SK-N-SH (cell line): Measurements from ENCODE around the gene MDM1. TPM values are rescaled to one million over a fixed set of nuclear protein-coding genes. Genes with fewer than 3 reads are reported as not detected.
A peak's percentile ranks its signal among the peaks of the same experiment; 100 is the strongest.

Experiments
- CTCF ChIA-PET: fragments of 300-600, 350-600 bp; formaldehyde crosslinking; extraction: SDS; loops from one replicate; lab custom pipeline; 2021; lab: Yijun Ruan, JAX
- POLR2A ChIA-PET: fragments of 350-600 bp; sonication (Branson Sonifier 250); formaldehyde crosslinking; extraction: SDS; loops from one replicate; lab custom pipeline; 2020; ENCODE audit warnings: antibody characterized with exemption, inconsistent platforms; lab: Yijun Ruan, JAX
- DNase-seq: peaks from one replicate; pipeline ENCODE4 v3.0.0; 2012
- H2AFZ ChIP-seq: fragments of 200-600 bp; sonication (generic); 2 replicates; pipeline ENCODE4 v1.8.1; 2016; ENCODE audit warnings: antibody characterized with exemption, mild to moderate bottlenecking, low read depth
- H3F3A ChIP-seq: fragments of 200-600 bp; sonication (generic); replicated peaks from 2 replicates; pipeline ENCODE3; 2016; ENCODE audit warnings: antibody characterized with exemption, mild to moderate bottlenecking; ENCODE audit not compliant: insufficient read depth
- H3K27ac ChIP-seq, 2 experiments: fragments of 200-500 bp in 1 of 2; fragments of 200-600 bp in 1 of 2; sonication (Bioruptor generic) in 1 of 2; sonication (generic), shearing (Covaris generic) in 1 of 2; 2 replicates each; pipeline versions ENCODE4 v1.5.1 to v1.6.1; 2014 to 2016; ENCODE audit warnings: low read depth in 2 of 2, inconsistent platforms in 1 of 2, low read length in 1 of 2, mild to moderate bottlenecking in 1 of 2, mixed read lengths in 1 of 2
- H3K27me3 ChIP-seq: fragments of 200-600 bp; sonication (generic), shearing (Covaris generic); 2 replicates; pipeline ENCODE4 v1.6.1; 2016; ENCODE audit warnings: mixed run types; ENCODE audit not compliant: insufficient read depth
- H3K36me3 ChIP-seq, 2 experiments: fragments of 200-500 bp in 1 of 2; fragments of 200-600 bp in 1 of 2; sonication (Bioruptor generic) in 1 of 2; sonication (generic) in 1 of 2; replicated peaks in 1 of 2; 2 replicates each; pipeline versions ENCODE3 to v1.5.1; 2014 to 2016; ENCODE audit warnings: low read length in 1 of 2, mild to moderate bottlenecking in 1 of 2; ENCODE audit not compliant: insufficient read depth in 2 of 2, control insufficient read depth in 1 of 2
- H3K4me1 ChIP-seq, 2 experiments: fragments of 200-500 bp in 1 of 2; fragments of 200-600 bp in 1 of 2; sonication (Bioruptor generic) in 1 of 2; sonication (generic), shearing (Covaris generic) in 1 of 2; 2 replicates each; pipeline versions ENCODE4 v1.5.1 to v1.6.1; 2014 to 2016; ENCODE audit warnings: low read depth in 1 of 2, low read length in 1 of 2, mixed run types in 1 of 2; ENCODE audit not compliant: insufficient read depth in 2 of 2, control insufficient read depth in 1 of 2
- H3K4me2 ChIP-seq: fragments of 200-600 bp; sonication (generic), shearing (Covaris generic); 2 replicates; pipeline ENCODE4 v1.6.1; 2017; ENCODE audit warnings: mixed run types
- H3K4me3 ChIP-seq, 2 experiments: fragments of 200-500 bp in 1 of 2; fragments of 200-600 bp in 1 of 2; sonication (Bioruptor generic) in 1 of 2; sonication (generic), shearing (Covaris generic) in 1 of 2; 2 replicates each; pipeline versions ENCODE4 v1.5.1 to v1.8.1; 2014 to 2016; ENCODE audit warnings: low read depth in 2 of 2, inconsistent platforms in 1 of 2, low read length in 1 of 2, mild to moderate bottlenecking in 1 of 2, mixed read lengths in 1 of 2, moderate library complexity in 1 of 2
- H3K79me2 ChIP-seq: fragments of 200-600 bp; sonication (generic); 2 replicates; pipeline ENCODE4 v1.8.1; 2017; ENCODE audit warnings: mild to moderate bottlenecking; ENCODE audit not compliant: insufficient read depth
- H3K9ac ChIP-seq: fragments of 200-600 bp; sonication (generic); 2 replicates; pipeline ENCODE4 v1.6.1; 2017; ENCODE audit warnings: mixed run types
- H3K9me2 ChIP-seq: fragments of 200-600 bp; sonication (generic); 2 replicates; pipeline ENCODE4 v1.6.1; 2017; ENCODE audit warnings: mixed run types
- H3K9me3 ChIP-seq: fragments of 200-600 bp; sonication (generic); 2 replicates; pipeline ENCODE4 v1.6.1; 2017; ENCODE audit warnings: mixed run types, mild to moderate bottlenecking, moderate library complexity
- H4K20me1 ChIP-seq: fragments of 200-600 bp; sonication (generic); 2 replicates; pipeline ENCODE4 v1.6.1; 2017; ENCODE audit warnings: mild to moderate bottlenecking, mixed run types; ENCODE audit not compliant: insufficient read depth
- CHD2 ChIP-seq: fragments of 150-350 bp; IDR thresholded peaks from 2 replicates; pipeline ENCODE4 v1.6.1; 2018; ENCODE audit warnings: low read length; ENCODE audit not compliant: partially characterized antibody
- EP300 ChIP-seq, 2 experiments: IDR thresholded peaks; 2 replicates each; pipeline versions ENCODE4 v1.4.0 to v1.6.1; 2012; ENCODE audit warnings: borderline replicate concordance in 1 of 2, low read depth in 1 of 2, low read length in 1 of 2
- FOSL2 ChIP-seq: IDR thresholded peaks from 2 replicates; pipeline ENCODE4 v1.4.0; 2012; ENCODE audit warnings: low read depth, mild to moderate bottlenecking, moderate library complexity, borderline replicate concordance
- GABPA ChIP-seq: IDR thresholded peaks from 2 replicates; pipeline ENCODE4 v1.4.0; 2012; ENCODE audit warnings: low read depth, mild to moderate bottlenecking
- GATA2 ChIP-seq: sonication (generic); formaldehyde crosslinking; IDR thresholded peaks from 2 replicates; pipeline ENCODE4 v1.5.0; 2020; ENCODE audit warnings: mild to moderate bottlenecking, missing genetic modification reagents
- POLR2AphosphoS5 ChIP-seq: IDR thresholded peaks from 2 replicates; pipeline ENCODE4 v1.6.1; 2012; ENCODE audit warnings: low read depth, low read length
- RAD21 ChIP-seq: IDR thresholded peaks from 2 replicates; pipeline ENCODE4 v1.6.1; 2012; ENCODE audit warnings: mild to moderate bottlenecking, low read length
- RCOR1 ChIP-seq: fragments of 150-350 bp; IDR thresholded peaks from 2 replicates; pipeline ENCODE4 v1.6.1; 2017; ENCODE audit warnings: antibody characterized with exemption, low read length
- RFX5 ChIP-seq: IDR thresholded peaks from 2 replicates; pipeline ENCODE4 v1.6.1; 2012; ENCODE audit warnings: mild to moderate bottlenecking, improper control_type of control experiment, low read length
- RXRA ChIP-seq: IDR thresholded peaks from 2 replicates; pipeline ENCODE4 v1.4.0; 2012; ENCODE audit warnings: low read depth, mild to moderate bottlenecking, borderline replicate concordance
- TAF1 ChIP-seq: IDR thresholded peaks from 2 replicates; pipeline ENCODE4 v1.6.1; 2012; ENCODE audit warnings: low read depth, mild to moderate bottlenecking, low read length, moderate library complexity, borderline replicate concordance
- TEAD4 ChIP-seq: IDR thresholded peaks from 2 replicates; pipeline ENCODE4 v1.4.0; 2012; ENCODE audit warnings: mild to moderate bottlenecking, borderline replicate concordance; ENCODE audit not compliant: insufficient read depth
- YY1 ChIP-seq: IDR thresholded peaks from 2 replicates; pipeline ENCODE4 v1.4.0; 2012; ENCODE audit warnings: low read depth, mild to moderate bottlenecking
- WGBS: methylation state at CpG from one replicate; pipeline ENCODE4 v1.1.6; 2017; ENCODE audit warnings: low lambda C conversion rate; 5-methylcytosine and 5-hydroxymethylcytosine counted together
- polyA plus RNA-seq, 3 experiments: library from polyadenylated mRNA; depleted of rRNA; stranded (reverse); fragments of >200 nt; gene quantifications; 2 replicates each; pipeline ENCODE4 v1.2.3, GENCODE V29; 2012
- TF ChIP-seq, protein P1 (sequence below): IDR thresholded peaks from 2 replicates; pipeline ENCODE4 v1.4.0; 2012; ENCODE audit warnings: low read depth
- TF ChIP-seq, protein P2 (sequence below): fragments of 150-350 bp; IDR thresholded peaks from 2 replicates; pipeline ENCODE4 v1.6.1; 2016; ENCODE audit warnings: mild to moderate bottlenecking, low read depth, low read length
- TF ChIP-seq, protein P3 (sequence below): fragments of 150-350 bp; IDR thresholded peaks from 2 replicates; pipeline ENCODE4 v1.6.1; 2017; ENCODE audit warnings: antibody characterized with exemption, low read length, low read depth, borderline replicate concordance
- TF ChIP-seq, protein P4 (sequence below): IDR thresholded peaks from 2 replicates; pipeline ENCODE4 v1.4.0; 2012; ENCODE audit warnings: low read depth, borderline replicate concordance

The MDM1 gene
- polyA plus RNA-seq, 1 of the 3 experiments (the other 2 are of a cell fraction): 7.4 TPM

DNA sequence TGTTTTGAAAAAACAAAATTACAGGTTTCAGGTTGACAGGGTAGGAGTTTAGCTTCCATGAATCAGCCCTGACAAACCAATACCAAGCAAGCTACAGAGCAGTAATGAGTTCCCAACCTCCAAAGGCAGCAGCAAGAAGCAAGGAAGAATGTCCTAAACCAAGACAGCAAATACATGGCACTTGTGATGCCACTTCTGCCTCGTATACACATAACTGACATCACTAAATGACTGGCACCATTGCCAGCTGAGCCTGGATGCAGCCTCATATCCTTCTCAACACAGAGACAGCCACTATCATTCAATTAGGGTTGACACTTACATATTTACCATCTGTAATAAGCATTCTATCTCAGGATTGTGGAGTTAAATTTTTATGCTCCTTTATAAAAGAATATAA lies 35.0 kb upstream of the MDM1 start:
- no peak for DNase-seq
- Histone ChIP-seq H3K27ac (no peak overlapping the region), H3K36me3 (no peaks in the 10 kb centered on the region), H3K9ac (no peak overlapping the region), H3K4me1 (no peaks in the 10 kb centered on the region), H3K9me2 (no peaks in the 10 kb centered on the region)
- WGBS: 31% methylated on average over 1 of the region's 1 CpG
- TF ChIP-seq TAF1: no peak
- TF ChIP-seq, all 33 proteins: peak for 0
- no peaks in the 10 kb centered on the region for H3K79me2 ChIP-seq
- H3K9me3 ChIP-seq: no peaks in the 10 kb centered on the region
- H3F3A ChIP-seq: no peaks in the 10 kb centered on the region
- no peaks in the 10 kb centered on the region for H3K27me3 ChIP-seq
- no peak overlapping the region for H2AFZ ChIP-seq
- ChIA-PET CTCF (no interaction called here), POLR2A (no interaction called here)
- H3K4me2 ChIP-seq: no peak overlapping the region
- H3K4me3 ChIP-seq: no peak overlapping the region
- H4K20me1 ChIP-seq: no peaks in the 10 kb centered on the region

DNA sequence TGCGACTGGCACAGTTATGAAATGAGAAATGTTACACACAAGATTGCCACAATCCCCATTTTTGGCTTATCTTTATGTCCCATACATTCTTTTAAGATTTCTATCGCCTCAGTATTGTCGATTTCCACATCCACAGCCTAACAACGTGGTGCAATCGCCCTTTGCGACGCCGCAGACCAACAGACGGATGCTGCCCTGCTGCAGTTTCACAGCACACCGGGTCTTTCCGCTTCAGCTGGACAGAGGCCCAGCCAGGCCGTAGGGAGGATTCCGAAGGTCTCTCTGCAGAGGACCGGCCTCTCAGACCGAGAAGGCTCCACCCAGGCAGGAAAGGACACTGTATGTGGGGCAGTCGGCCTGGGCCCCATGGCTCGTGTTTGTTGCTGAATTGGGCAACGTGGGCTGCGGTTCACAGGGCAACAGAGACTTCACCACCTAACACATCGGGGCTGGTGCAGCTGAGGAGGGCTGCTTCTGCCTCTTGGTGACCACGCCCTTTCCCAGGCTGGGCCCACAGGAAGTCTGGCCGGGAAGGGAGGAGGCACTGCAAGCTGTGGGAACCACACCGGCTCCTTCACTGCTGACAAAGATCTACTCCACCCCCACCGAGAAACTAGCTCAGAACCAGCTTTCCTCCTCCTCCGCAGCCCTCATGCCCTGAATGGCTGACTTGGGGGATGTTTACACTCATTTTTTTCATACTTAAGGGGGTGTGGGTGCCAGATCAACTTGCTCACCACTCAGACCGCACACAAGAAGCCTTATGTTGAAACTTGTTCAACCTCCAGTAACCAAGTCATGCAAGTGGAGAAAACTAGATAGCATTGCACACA lies 32.9 kb upstream of the MDM1 start:
- no peak for DNase-seq
- CTCF ChIA-PET: no interaction called here
- Histone ChIP-seq H3K4me2 (0 out of 2 replicates have a peak overlapping the region, but pooled peaks have one; percentile 8), H3K4me1 (no peaks in the 10 kb centered on the region), H3K79me2 (no peaks in the 10 kb centered on the region), H3K9me2 (no peaks in the 10 kb centered on the region), H3K9me3 (no peaks in the 10 kb centered on the region), H4K20me1 (no peaks in the 10 kb centered on the region), H3K9ac (no peak overlapping the region), H3K36me3 (no peaks in the 10 kb centered on the region), H3K27me3 (no peaks in the 10 kb centered on the region), H2AFZ (peak overlapping the region; percentile 66; the same call in 1 of the 2 replicates), H3K4me3 (no peak overlapping the region), H3F3A (no peaks in the 10 kb centered on the region), H3K27ac (peak overlapping the region in 1 of 2 experiments; percentile 15; a peak in 1 of 4 replicates)
- TF ChIP-seq, protein P1, sequence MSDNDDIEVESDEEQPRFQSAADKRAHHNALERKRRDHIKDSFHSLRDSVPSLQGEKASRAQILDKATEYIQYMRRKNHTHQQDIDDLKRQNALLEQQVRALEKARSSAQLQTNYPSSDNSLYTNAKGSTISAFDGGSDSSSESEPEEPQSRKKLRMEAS: no peak
- no peak for TF ChIP-seq TEAD4
- TF ChIP-seq, protein P2, sequence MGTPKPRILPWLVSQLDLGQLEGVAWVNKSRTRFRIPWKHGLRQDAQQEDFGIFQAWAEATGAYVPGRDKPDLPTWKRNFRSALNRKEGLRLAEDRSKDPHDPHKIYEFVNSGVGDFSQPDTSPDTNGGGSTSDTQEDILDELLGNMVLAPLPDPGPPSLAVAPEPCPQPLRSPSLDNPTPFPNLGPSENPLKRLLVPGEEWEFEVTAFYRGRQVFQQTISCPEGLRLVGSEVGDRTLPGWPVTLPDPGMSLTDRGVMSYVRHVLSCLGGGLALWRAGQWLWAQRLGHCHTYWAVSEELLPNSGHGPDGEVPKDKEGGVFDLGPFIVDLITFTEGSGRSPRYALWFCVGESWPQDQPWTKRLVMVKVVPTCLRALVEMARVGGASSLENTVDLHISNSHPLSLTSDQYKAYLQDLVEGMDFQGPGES: no peak
- TF ChIP-seq RXRA: no peak
- TF ChIP-seq, protein P3, sequence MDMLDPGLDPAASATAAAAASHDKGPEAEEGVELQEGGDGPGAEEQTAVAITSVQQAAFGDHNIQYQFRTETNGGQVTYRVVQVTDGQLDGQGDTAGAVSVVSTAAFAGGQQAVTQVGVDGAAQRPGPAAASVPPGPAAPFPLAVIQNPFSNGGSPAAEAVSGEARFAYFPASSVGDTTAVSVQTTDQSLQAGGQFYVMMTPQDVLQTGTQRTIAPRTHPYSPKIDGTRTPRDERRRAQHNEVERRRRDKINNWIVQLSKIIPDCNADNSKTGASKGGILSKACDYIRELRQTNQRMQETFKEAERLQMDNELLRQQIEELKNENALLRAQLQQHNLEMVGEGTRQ: no peak
- TF ChIP-seq YY1: no peak
- TF ChIP-seq GATA2 (CRISPR knock-in tag): no peak
- TF ChIP-seq EP300 (IDR thresholded peaks at IDR 0.05; ENCODE audit: borderline replicate concordance in 1 of 2, low read depth in 1 of 2, low read length in 1 of 2): no peak
- TF ChIP-seq FOSL2: no peak
- TF ChIP-seq GABPA: no peak
- TF ChIP-seq CHD2: no peak
- TF ChIP-seq, protein P4, sequence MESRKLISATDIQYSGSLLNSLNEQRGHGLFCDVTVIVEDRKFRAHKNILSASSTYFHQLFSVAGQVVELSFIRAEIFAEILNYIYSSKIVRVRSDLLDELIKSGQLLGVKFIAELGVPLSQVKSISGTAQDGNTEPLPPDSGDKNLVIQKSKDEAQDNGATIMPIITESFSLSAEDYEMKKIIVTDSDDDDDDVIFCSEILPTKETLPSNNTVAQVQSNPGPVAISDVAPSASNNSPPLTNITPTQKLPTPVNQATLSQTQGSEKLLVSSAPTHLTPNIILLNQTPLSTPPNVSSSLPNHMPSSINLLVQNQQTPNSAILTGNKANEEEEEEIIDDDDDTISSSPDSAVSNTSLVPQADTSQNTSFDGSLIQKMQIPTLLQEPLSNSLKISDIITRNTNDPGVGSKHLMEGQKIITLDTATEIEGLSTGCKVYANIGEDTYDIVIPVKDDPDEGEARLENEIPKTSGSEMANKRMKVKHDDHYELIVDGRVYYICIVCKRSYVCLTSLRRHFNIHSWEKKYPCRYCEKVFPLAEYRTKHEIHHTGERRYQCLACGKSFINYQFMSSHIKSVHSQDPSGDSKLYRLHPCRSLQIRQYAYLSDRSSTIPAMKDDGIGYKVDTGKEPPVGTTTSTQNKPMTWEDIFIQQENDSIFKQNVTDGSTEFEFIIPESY: no peak
- TF ChIP-seq RFX5: no peak
- no peak for TF ChIP-seq RAD21
- no peak for TF ChIP-seq POLR2AphosphoS5
- no peak for TF ChIP-seq RCOR1
- POLR2A ChIA-PET: no interaction called here
- WGBS: 75% methylated on average over 20 of the region's 26 CpGs
